Caco-2 (cell line): Measurements from ENCODE around the gene PLBD2. TPM values are rescaled to one million over a fixed set of nuclear protein-coding genes. Genes with fewer than 3 reads are reported as not detected.

ENCODE experiments used
- BruUV-seq: library from RNA; stranded (reverse); fragments of 400-500 nt; replicated peaks from 2 replicates; lab custom pipeline; 2021; lab: Mats Ljungman, UMichigan
- CTCF ChIA-PET: fragments of 300-600 bp; sonication (Branson Sonifier 250); formaldehyde crosslinking; loops from one replicate; lab custom pipeline; 2022; ENCODE audit warnings: antibody characterized with exemption; lab: Charles Lee
- POLR2A ChIA-PET: fragments of 300-600 bp; sonication (Branson Sonifier 250); formaldehyde crosslinking; loops from one replicate; lab custom pipeline; 2022; ENCODE audit warnings: antibody characterized with exemption; lab: Charles Lee
- DNase-seq, 2 experiments: peaks; one replicate each; pipeline versions ENCODE4 v3.0.0 to v3.0.0-alpha.2; 2020 to 2022
- H3K27me3 ChIP-seq: replicated peaks from 2 replicates; pipeline ENCODE4 v1.6.0; 2011; ENCODE audit warnings: low read length; ENCODE audit not compliant: control insufficient read depth, insufficient read depth
- H3K36me3 ChIP-seq: 2 replicates; pipeline ENCODE4 v1.5.1; 2011; ENCODE audit warnings: low read length; ENCODE audit not compliant: control insufficient read depth, insufficient read depth
- H3K4me1 ChIP-seq: fragments of 250-450 bp; sonication (Bioruptor Pico); 2 replicates; pipeline ENCODE4 v1.5.1; 2020; ENCODE audit warnings: mild to moderate bottlenecking
- H3K4me3 ChIP-seq: 2 replicates; pipeline ENCODE4 v1.5.1; 2011; ENCODE audit warnings: low read depth, mild to moderate bottlenecking, control low read depth, low read length
- H3K9me3 ChIP-seq: fragments of 250-450 bp; sonication (Bioruptor Pico); 2 replicates; pipeline ENCODE4 v1.5.1; 2020; ENCODE audit warnings: mild to moderate bottlenecking, moderate library complexity
- H3K27ac Mint-ChIP-seq: one replicate; pipeline ENCODE4 v1.8.0; 2022; ENCODE audit warnings: mixed read lengths; ENCODE audit not compliant: unreplicated experiment
- H3K27me3 Mint-ChIP-seq: one replicate; pipeline ENCODE4 v1.8.0; 2022; ENCODE audit warnings: mixed read lengths; ENCODE audit not compliant: insufficient read depth, unreplicated experiment
- H3K36me3 Mint-ChIP-seq: one replicate; pipeline ENCODE4 v1.8.0; 2022; ENCODE audit warnings: mild to moderate bottlenecking, mixed read lengths; ENCODE audit not compliant: insufficient read depth, unreplicated experiment
- H3K4me1 Mint-ChIP-seq: one replicate; pipeline ENCODE4 v1.8.0; 2022; ENCODE audit warnings: low read depth, mixed read lengths; ENCODE audit not compliant: unreplicated experiment
- H3K4me3 Mint-ChIP-seq: one replicate; pipeline ENCODE4 v1.8.0; 2022; ENCODE audit warnings: mild to moderate bottlenecking, moderate library complexity, mixed read lengths; ENCODE audit not compliant: unreplicated experiment
- H3K9me3 Mint-ChIP-seq: one replicate; pipeline ENCODE4 v1.8.0; 2022; ENCODE audit warnings: mixed read lengths; ENCODE audit not compliant: unreplicated experiment
- CTCF ChIP-seq, 2 experiments: fragments of 200-600 bp in 1 of 2; IDR thresholded peaks; 1 replicate in 1 of 2; 2 replicates in 1 of 2; pipeline versions ENCODE4 v1.5.1 to v1.8.0; 2011 to 2022; ENCODE audit warnings: antibody characterized with exemption in 1 of 2, control low read depth in 1 of 2, inconsistent platforms in 1 of 2, low read depth in 1 of 2, low read length in 1 of 2, mild to moderate bottlenecking in 1 of 2, moderate library complexity in 1 of 2; ENCODE audit not compliant: insufficient read depth in 1 of 2, severe bottlenecking in 1 of 2, unreplicated experiment in 1 of 2
- intact Hi-C: fragments of 100-400 bp; cut with micrococcal nuclease; formaldehyde crosslinking; loops from one replicate; pipeline ENCODE4 v1.10.0; 2022; ENCODE audit not compliant: unreplicated experiment
- total RNA-seq: library from RNA; stranded (reverse); gene quantifications from 2 replicates; pipeline ENCODE4 v1.2.3, GENCODE V29; 2022

The PLBD2 gene
- total RNA-seq, 1 experiment from 2014 or later, result 43.1 TPM

- Histone ChIP-seq H3K27me3 (no peaks in the 10 kb centered on the region), H3K4me1 (no peaks in the 10 kb centered on the region), H3K4me3 (no peak overlapping the region), H3K9me3 (no peaks in the 10 kb centered on the region), H3K36me3 (no peaks in the 10 kb centered on the region; the same call in 1 of the 2 replicates)
- H3K4me1 Mint-ChIP-seq, result no peaks in the 10 kb centered on the region
- peaks cover 9% of the 10 kb centered on the region for H3K36me3 Mint-ChIP-seq
- no peak for TF ChIP-seq CTCF (IDR thresholded peaks at IDR 0.05; ENCODE audit: insufficient read depth in 1 of 2, low read depth in 1 of 2, low read length in 1 of 2, severe bottlenecking in 1 of 2, unreplicated experiment in 1 of 2)
- no peaks in the 10 kb centered on the region for H3K9me3 Mint-ChIP-seq
- intact Hi-C loops, result no loop called here
- H3K27ac Mint-ChIP-seq, result no peak overlapping the region
- ChIA-PET CTCF (no interaction called here), POLR2A (no interaction called here)
- no peak overlapping the region for H3K4me3 Mint-ChIP-seq
- BruUV-seq, result no TSS peak
- DNase-seq, result no peak
- H3K27me3 Mint-ChIP-seq, result no peaks in the 10 kb centered on the region
Measured at GRCh38 chr12:113387631-113388030, 29.2 kb downstream of the PLBD2 start.

GRCh38 chr12:113388351-113388750 lies 30.0 kb downstream of the PLBD2 start:
- Mint-ChIP-seq H3K4me1 (no peaks in the 10 kb centered on the region), H3K27me3 (no peaks in the 10 kb centered on the region), H3K36me3 (peaks cover 9% of the 10 kb centered on the region), H3K4me3 (no peak overlapping the region), H3K27ac (no peak overlapping the region), H3K9me3 (no peaks in the 10 kb centered on the region)
- H3K4me1 ChIP-seq, result no peaks in the 10 kb centered on the region
- H3K27me3 ChIP-seq, result no peaks in the 10 kb centered on the region
- H3K9me3 ChIP-seq, result no peaks in the 10 kb centered on the region
- H3K4me3 ChIP-seq, result no peak overlapping the region
- CTCF ChIA-PET, result no interaction called here
- no TSS peak for BruUV-seq
- intact Hi-C loops, result no loop called here
- DNase-seq, result no peak
- POLR2A ChIA-PET, result no interaction called here
- no peak for TF ChIP-seq CTCF (IDR thresholded peaks at IDR 0.05; ENCODE audit: insufficient read depth in 1 of 2, low read depth in 1 of 2, low read length in 1 of 2, severe bottlenecking in 1 of 2, unreplicated experiment in 1 of 2)
- H3K36me3 ChIP-seq, result no peaks in the 10 kb centered on the region; the same call in 1 of the 2 replicates

- Histone ChIP-seq H3K36me3 (no peaks in the 10 kb centered on the region; the same call in 1 of the 2 replicates), H3K27me3 (no peaks in the 10 kb centered on the region), H3K4me1 (no peaks in the 10 kb centered on the region), H3K9me3 (no peaks in the 10 kb centered on the region), H3K4me3 (no peak overlapping the region)
- H3K9me3 Mint-ChIP-seq, result no peaks in the 10 kb centered on the region
- H3K4me3 Mint-ChIP-seq, result no peak overlapping the region
- ChIA-PET POLR2A (no interaction called here), CTCF (no interaction called here)
- BruUV-seq, result no TSS peak
- intact Hi-C loops, result no loop called here
- H3K27me3 Mint-ChIP-seq, result no peaks in the 10 kb centered on the region
- DNase-seq, result no peak
- no peaks in the 10 kb centered on the region for H3K4me1 Mint-ChIP-seq
- H3K36me3 Mint-ChIP-seq, result peaks cover 13% of the 10 kb centered on the region
- H3K27ac Mint-ChIP-seq, result no peak overlapping the region
- TF ChIP-seq CTCF (IDR thresholded peaks at IDR 0.05; ENCODE audit: insufficient read depth in 1 of 2, low read depth in 1 of 2, low read length in 1 of 2, severe bottlenecking in 1 of 2, unreplicated experiment in 1 of 2), result no peak
Measured at GRCh38 chr12:113390064-113391043, 32.0 kb downstream of the PLBD2 start.
